Measurements from ENCODE around the gene COPRS.

- TF ChIP-seq MAX (IDR thresholded peaks at IDR 0.05) (no peak), RAD21 (IDR thresholded peaks at IDR 0.05) (no peak)
- TF ChIP-seq, protein P1, sequence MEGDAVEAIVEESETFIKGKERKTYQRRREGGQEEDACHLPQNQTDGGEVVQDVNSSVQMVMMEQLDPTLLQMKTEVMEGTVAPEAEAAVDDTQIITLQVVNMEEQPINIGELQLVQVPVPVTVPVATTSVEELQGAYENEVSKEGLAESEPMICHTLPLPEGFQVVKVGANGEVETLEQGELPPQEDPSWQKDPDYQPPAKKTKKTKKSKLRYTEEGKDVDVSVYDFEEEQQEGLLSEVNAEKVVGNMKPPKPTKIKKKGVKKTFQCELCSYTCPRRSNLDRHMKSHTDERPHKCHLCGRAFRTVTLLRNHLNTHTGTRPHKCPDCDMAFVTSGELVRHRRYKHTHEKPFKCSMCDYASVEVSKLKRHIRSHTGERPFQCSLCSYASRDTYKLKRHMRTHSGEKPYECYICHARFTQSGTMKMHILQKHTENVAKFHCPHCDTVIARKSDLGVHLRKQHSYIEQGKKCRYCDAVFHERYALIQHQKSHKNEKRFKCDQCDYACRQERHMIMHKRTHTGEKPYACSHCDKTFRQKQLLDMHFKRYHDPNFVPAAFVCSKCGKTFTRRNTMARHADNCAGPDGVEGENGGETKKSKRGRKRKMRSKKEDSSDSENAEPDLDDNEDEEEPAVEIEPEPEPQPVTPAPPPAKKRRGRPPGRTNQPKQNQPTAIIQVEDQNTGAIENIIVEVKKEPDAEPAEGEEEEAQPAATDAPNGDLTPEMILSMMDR (IDR thresholded peaks at IDR 0.05; ENCODE audit: low read depth, low read length, missing input control): no peak
- TF ChIP-seq, protein P2, sequence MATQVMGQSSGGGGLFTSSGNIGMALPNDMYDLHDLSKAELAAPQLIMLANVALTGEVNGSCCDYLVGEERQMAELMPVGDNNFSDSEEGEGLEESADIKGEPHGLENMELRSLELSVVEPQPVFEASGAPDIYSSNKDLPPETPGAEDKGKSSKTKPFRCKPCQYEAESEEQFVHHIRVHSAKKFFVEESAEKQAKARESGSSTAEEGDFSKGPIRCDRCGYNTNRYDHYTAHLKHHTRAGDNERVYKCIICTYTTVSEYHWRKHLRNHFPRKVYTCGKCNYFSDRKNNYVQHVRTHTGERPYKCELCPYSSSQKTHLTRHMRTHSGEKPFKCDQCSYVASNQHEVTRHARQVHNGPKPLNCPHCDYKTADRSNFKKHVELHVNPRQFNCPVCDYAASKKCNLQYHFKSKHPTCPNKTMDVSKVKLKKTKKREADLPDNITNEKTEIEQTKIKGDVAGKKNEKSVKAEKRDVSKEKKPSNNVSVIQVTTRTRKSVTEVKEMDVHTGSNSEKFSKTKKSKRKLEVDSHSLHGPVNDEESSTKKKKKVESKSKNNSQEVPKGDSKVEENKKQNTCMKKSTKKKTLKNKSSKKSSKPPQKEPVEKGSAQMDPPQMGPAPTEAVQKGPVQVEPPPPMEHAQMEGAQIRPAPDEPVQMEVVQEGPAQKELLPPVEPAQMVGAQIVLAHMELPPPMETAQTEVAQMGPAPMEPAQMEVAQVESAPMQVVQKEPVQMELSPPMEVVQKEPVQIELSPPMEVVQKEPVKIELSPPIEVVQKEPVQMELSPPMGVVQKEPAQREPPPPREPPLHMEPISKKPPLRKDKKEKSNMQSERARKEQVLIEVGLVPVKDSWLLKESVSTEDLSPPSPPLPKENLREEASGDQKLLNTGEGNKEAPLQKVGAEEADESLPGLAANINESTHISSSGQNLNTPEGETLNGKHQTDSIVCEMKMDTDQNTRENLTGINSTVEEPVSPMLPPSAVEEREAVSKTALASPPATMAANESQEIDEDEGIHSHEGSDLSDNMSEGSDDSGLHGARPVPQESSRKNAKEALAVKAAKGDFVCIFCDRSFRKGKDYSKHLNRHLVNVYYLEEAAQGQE (IDR thresholded peaks at IDR 0.05): no peak
These were observed 47.9 kb downstream of the COPRS start for GRCh38 chr17:31811101-31811500.

Measured in liver (tissue), 3 donors.